Cardiac fibroblast (primary cell): ENCODE data around the gene CAMK2D.

ENCODE experiments used
- DNase-seq, 2 donors: peaks; one replicate each; pipeline versions ENCODE4 v3.0.0 to v3.0.0-alpha.2; 2010; ENCODE audit warnings: low read depth in 2 of 2
- H3K4me3 ChIP-seq, 2 donors: replicated peaks in 1 of 2; 1 replicate in 1 of 2; 2 replicates in 1 of 2; pipeline ENCODE4 v1.5.1; 2011; ENCODE audit warnings: low read depth in 2 of 2, low read length in 2 of 2, mild to moderate bottlenecking in 2 of 2, moderate library complexity in 1 of 2
- TF ChIP-seq, protein P1 (sequence below): IDR thresholded peaks from one replicate; pipeline ENCODE4 v1.5.1; 2011; ENCODE audit warnings: low read depth, mild to moderate bottlenecking, low read length, inconsistent platforms

The CAMK2D gene

GRCh38 chr4:113404167-113404571 lies 357.4 kb downstream of the CAMK2D start:
- DNase-seq = no peak
- TF ChIP-seq, protein P1, sequence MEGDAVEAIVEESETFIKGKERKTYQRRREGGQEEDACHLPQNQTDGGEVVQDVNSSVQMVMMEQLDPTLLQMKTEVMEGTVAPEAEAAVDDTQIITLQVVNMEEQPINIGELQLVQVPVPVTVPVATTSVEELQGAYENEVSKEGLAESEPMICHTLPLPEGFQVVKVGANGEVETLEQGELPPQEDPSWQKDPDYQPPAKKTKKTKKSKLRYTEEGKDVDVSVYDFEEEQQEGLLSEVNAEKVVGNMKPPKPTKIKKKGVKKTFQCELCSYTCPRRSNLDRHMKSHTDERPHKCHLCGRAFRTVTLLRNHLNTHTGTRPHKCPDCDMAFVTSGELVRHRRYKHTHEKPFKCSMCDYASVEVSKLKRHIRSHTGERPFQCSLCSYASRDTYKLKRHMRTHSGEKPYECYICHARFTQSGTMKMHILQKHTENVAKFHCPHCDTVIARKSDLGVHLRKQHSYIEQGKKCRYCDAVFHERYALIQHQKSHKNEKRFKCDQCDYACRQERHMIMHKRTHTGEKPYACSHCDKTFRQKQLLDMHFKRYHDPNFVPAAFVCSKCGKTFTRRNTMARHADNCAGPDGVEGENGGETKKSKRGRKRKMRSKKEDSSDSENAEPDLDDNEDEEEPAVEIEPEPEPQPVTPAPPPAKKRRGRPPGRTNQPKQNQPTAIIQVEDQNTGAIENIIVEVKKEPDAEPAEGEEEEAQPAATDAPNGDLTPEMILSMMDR = no peak

More at GRCh38 chr4:113404167-113404571, 357.4 kb downstream of the CAMK2D start:
- no peak overlapping the region for H3K4me3 ChIP-seq
